ENCODE measurements around the gene YIF1B. TPM values are rescaled to one million over a fixed set of nuclear protein-coding genes. Genes with fewer than 3 reads are reported as not detected.

The YIF1B gene, protein sequence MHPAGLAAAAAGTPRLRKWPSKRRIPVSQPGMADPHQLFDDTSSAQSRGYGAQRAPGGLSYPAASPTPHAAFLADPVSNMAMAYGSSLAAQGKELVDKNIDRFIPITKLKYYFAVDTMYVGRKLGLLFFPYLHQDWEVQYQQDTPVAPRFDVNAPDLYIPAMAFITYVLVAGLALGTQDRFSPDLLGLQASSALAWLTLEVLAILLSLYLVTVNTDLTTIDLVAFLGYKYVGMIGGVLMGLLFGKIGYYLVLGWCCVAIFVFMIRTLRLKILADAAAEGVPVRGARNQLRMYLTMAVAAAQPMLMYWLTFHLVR
- 73.2 and 77.4 TPM in 2 replicates for total RNA-seq (2021)
- long read RNA-seq, transcript YIF1B-201 (8 exons, 964 nt), result minor isoform, 64 of 310 reads
- long read RNA-seq, transcript YIF1B-216 (8 exons, 1,181 nt), result major isoform, 121 of 310 reads
- long read RNA-seq, transcript YIF1B-214 (8 exons, 940 nt), result minor isoform, 24 of 310 reads
- long read RNA-seq, transcript YIF1B-203 (8 exons, 1,225 nt), result minor isoform, 32 of 310 reads
- long read RNA-seq, partial matches to known transcripts, result 2 of 310 reads
- long read RNA-seq, other reads (novel, unspliced or antisense), result 61 of 310 reads

DNA sequence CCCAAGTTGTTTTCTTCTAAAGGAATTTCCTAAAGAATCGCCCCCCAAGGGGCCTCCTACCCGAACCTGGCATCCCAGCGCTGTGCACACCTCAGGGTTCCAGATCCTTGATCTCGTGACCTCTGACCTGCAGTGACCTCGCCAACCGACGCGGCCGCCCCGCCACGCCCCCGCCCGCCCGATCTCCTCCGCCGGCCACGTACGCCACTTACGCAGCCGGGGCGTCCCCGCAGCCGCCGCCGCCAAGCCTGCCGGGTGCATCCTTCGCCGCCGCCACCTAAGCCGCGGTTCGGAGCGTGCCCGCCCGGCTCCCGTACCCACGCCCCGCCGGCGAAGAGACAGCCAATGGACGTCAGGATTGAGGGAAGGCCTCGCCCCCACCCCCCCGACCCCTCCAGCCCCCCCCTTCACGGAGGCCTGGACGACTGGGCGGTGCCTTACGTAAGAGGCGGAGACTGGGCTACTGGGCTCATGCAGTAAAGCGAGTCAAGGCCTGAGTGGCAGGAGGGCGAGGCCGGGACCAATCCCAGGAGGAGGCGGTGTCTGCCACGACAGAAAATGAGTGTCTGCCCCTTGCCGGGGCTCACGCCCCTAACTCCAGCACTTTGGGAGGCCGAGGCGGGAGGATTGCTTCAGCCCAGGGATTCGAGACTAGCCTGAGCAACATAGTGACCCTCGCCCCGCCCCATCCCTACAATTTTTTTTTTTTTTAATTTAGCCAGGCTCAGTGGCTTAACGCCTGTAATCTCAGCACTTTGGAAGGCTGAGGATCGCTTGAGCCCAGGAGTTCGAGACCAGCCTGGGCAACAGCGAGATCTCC, at the start of gene YIF1B:
Gene YIF1B, minus strand, starts transcription at position 291 of the 820 bp plus-strand sequence. Its CDS starts 30 bp downstream, at position 261.
- H2BK12ac ChIP-seq (ENCODE audit: insufficient read length, low read depth, low read length), result no peak within 1 kb of the TSS
- H3K27ac ChIP-seq (ENCODE audit: insufficient read length, low read depth, low read length), result peak within 1 kb of the TSS; percentile 38
- H3K9ac ChIP-seq (ENCODE audit: extremely low read depth, insufficient read length, low read length), result peak within 1 kb of the TSS; percentile 21
- H3K18ac ChIP-seq (ENCODE audit: insufficient read length, low read depth, low read length), result peak within 1 kb of the TSS; percentile 53
- TF ChIP-seq, protein P1, sequence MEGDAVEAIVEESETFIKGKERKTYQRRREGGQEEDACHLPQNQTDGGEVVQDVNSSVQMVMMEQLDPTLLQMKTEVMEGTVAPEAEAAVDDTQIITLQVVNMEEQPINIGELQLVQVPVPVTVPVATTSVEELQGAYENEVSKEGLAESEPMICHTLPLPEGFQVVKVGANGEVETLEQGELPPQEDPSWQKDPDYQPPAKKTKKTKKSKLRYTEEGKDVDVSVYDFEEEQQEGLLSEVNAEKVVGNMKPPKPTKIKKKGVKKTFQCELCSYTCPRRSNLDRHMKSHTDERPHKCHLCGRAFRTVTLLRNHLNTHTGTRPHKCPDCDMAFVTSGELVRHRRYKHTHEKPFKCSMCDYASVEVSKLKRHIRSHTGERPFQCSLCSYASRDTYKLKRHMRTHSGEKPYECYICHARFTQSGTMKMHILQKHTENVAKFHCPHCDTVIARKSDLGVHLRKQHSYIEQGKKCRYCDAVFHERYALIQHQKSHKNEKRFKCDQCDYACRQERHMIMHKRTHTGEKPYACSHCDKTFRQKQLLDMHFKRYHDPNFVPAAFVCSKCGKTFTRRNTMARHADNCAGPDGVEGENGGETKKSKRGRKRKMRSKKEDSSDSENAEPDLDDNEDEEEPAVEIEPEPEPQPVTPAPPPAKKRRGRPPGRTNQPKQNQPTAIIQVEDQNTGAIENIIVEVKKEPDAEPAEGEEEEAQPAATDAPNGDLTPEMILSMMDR (conservative IDR thresholded peaks at IDR 0.05), result no peak
- H4K20me1 ChIP-seq (ENCODE audit: control insufficient read depth, insufficient read depth, insufficient read length), result no peaks in the 10 kb centered on the region
- no peak within 1 kb of the TSS for H4K91ac ChIP-seq (ENCODE audit: insufficient read length, low read depth, low read length)
- H3K4me1 ChIP-seq (ENCODE audit: insufficient read depth, low read length), result no peaks in the 10 kb centered on the region; the same call in 1 of the 2 replicates
- peak within 1 kb of the TSS; percentile 65 for H3K4me2 ChIP-seq (ENCODE audit: insufficient read depth, insufficient read length, low read length)
- no peak within 1 kb of the TSS for H2BK5ac ChIP-seq (ENCODE audit: insufficient read length, low read length)
- no peaks in the 10 kb centered on the region for H3K36me3 Mint-ChIP-seq (ENCODE audit: insufficient read depth in 1 of 3, low read depth in 3 of 3)
- H3K4ac ChIP-seq (ENCODE audit: low read depth, low read length), result no peak within 1 kb of the TSS; the same call in 1 of the 2 replicates
- H3K27me3 Mint-ChIP-seq (ENCODE audit: low read depth), result peaks cover 42% of the 10 kb centered on the region
- H4K5ac ChIP-seq (ENCODE audit: insufficient read length, low read depth, low read length), result no peak within 1 kb of the TSS
- H3K23me2 ChIP-seq (ENCODE audit: insufficient read length, low read depth, low read length, poor library complexity, severe bottlenecking), result peaks cover 20% of the 10 kb centered on the region
- peak within 1 kb of the TSS; percentile 32; the same call in 1 of the 2 replicates for H3K14ac ChIP-seq (ENCODE audit: insufficient read depth, low read length)
- H2AK5ac ChIP-seq (ENCODE audit: insufficient read length, low read length), result no peak within 1 kb of the TSS
- peaks cover 16 to 30% of the 10 kb centered on the region in 2 experiments for H3K4me1 Mint-ChIP-seq
- no peak within 1 kb of the TSS for H3K56ac ChIP-seq (ENCODE audit: insufficient read length, low read depth, low read length)
- H3K27me3 ChIP-seq (ENCODE audit: insufficient read depth, low read length), result peaks cover 9% of the 10 kb centered on the region; the same call in 1 of the 2 replicates
- peak within 1 kb of the TSS; percentile 84 to 95 (median 91) for H3K27ac Mint-ChIP-seq
- no peak within 1 kb of the TSS for H4K8ac ChIP-seq (replicated peaks; ENCODE audit: insufficient read length, low read depth, low read length)
- H3T11ph ChIP-seq (ENCODE audit: low read length), result no peak within 1 kb of the TSS
- H2BK20ac ChIP-seq (ENCODE audit: low read depth, low read length, poor library complexity, severe bottlenecking), result no peak within 1 kb of the TSS
- H3K79me1 ChIP-seq (ENCODE audit: insufficient read depth, low read depth, low read length, poor library complexity, severe bottlenecking), result no peaks in the 10 kb centered on the region
- no peaks in the 10 kb centered on the region; a peak in 1 of 5 replicates for H3K9me3 Mint-ChIP-seq
- no peak within 1 kb of the TSS for H3K23ac ChIP-seq (ENCODE audit: insufficient read length, low read depth, low read length)
- H2BK15ac ChIP-seq (ENCODE audit: low read depth, low read length), result no peak within 1 kb of the TSS
- peak within 1 kb of the TSS; percentile 75 for H2AFZ ChIP-seq (ENCODE audit: low read length)
- H3K79me2 ChIP-seq (ENCODE audit: insufficient read depth, low read length), result no peaks in the 10 kb centered on the region
- DNase-seq, result peak; percentile 99
- no CpG with 5 or more reads among the region's 64 CpGs for WGBS (ENCODE audit: extremely low coverage, insufficient read length, low lambda C conversion rate)
- no peak within 1 kb of the TSS for H2BK120ac ChIP-seq (ENCODE audit: low read depth, low read length, poor library complexity, severe bottlenecking)
- H3K4me3 Mint-ChIP-seq, result peak within 1 kb of the TSS; percentile 83 to 91
- H3K9me3 ChIP-seq (ENCODE audit: control insufficient read depth, low read depth, low read length), result no peaks in the 10 kb centered on the region
